ENCODE results near the gene TSPAN9.

GRCh38 chr12:3207175-3207574, 130.0 kb downstream of the TSPAN9 start:
- TF ChIP-seq POLR2A (IDR thresholded peaks at IDR 0.05) = no peak
- TF ChIP-seq, protein P1, sequence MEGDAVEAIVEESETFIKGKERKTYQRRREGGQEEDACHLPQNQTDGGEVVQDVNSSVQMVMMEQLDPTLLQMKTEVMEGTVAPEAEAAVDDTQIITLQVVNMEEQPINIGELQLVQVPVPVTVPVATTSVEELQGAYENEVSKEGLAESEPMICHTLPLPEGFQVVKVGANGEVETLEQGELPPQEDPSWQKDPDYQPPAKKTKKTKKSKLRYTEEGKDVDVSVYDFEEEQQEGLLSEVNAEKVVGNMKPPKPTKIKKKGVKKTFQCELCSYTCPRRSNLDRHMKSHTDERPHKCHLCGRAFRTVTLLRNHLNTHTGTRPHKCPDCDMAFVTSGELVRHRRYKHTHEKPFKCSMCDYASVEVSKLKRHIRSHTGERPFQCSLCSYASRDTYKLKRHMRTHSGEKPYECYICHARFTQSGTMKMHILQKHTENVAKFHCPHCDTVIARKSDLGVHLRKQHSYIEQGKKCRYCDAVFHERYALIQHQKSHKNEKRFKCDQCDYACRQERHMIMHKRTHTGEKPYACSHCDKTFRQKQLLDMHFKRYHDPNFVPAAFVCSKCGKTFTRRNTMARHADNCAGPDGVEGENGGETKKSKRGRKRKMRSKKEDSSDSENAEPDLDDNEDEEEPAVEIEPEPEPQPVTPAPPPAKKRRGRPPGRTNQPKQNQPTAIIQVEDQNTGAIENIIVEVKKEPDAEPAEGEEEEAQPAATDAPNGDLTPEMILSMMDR (IDR thresholded peaks at IDR 0.05) = no peak
- no peak for TF ChIP-seq EP300 (IDR thresholded peaks at IDR 0.05)
- no peak for TF ChIP-seq POLR2AphosphoS5 (IDR thresholded peaks at IDR 0.05)
